SK-N-MC (cell line): ENCODE results near the gene MARK2.

Source experiments
- EZH2 ChIP-seq: fragments of 200-600 bp; sonication (generic); IDR thresholded peaks from one replicate; pipeline ENCODE4 v1.6.1; 2017; ENCODE audit warnings: antibody characterized with exemption
- POLR2AphosphoS5 ChIP-seq: IDR thresholded peaks from 2 replicates; pipeline ENCODE4 v1.6.1; 2012; ENCODE audit warnings: mild to moderate bottlenecking, low read depth, low read length, borderline replicate concordance

GRCh38 chr11:63826471-63827190 lies 12.3 kb upstream of the MARK2 start:
- TF ChIP-seq EZH2 = no peak
- no peak for TF ChIP-seq POLR2AphosphoS5
